ENCODE measurements around the gene SKOR1.

Gene SKOR1

GRCh38 chr15:67824976-67825880 lies at the start of gene SKOR1:
TSS of gene SKOR1 (plus strand) at chr15:67825509. CDS start at chr15:67825603, 94 bp downstream.
- no peak for FAIRE-seq

DNA sequence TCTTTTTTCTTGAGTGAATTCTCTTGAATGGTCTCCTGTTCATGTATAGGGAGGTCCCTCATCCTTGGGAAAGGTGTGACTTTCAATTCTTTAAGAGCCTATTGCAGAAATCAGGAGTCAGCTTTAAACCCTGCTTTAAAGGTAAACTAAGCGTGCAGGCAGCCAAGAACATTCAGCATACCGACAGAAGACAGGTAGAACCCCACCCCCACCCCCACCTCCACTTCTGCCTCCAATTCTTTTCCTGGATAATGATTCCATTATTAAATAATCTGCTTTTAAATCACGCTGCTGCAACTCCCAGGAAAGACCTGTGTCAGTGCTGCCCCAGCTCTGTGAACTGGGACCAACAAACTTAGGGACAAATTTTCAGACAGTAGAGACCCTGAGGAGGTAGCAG lies 49.3 kb upstream of the SKOR1 start:
- no peak for FAIRE-seq

DNA sequence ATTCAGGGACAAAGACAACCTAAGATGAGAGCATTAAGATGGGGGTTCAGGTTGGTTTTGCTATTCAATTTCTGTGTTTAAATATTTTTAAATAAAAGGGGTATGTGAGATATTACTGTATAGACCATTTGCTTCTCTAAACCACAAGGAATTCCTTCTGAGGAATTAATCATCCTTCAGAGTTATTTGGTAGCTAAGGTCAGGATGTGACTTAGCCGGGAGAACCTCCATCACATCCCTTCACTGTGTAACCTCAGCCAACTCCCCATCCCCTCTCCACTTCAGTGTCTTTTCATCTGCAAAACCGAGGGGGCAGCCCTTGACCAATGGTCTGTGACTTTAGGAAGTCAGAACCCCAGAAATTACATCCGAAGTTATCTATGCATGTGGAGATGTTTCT lies 48.7 kb upstream of the SKOR1 start:
- no peak for FAIRE-seq

GRCh38 chr15:67777071-67777470 lies 48.2 kb upstream of the SKOR1 start:
- FAIRE-seq = no peak

DNA sequence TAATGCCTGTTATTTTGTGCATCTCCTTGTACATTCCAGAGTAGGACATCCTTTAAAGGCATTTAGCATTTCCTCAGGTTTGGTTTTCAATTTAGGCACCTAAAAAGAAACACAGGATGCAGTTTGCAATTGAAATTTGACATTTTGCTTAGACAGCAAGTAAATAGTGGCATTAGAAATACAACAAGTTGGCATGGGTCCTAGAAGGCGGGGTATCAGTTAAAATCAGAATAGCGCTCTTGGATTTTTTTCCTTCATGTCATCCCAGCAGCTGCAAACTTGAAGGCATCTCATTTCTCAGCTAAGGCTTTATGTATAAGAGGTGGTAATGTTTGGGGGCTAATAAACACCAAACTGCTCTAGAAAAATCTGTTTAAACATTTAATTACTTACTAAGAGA lies 47.5 kb upstream of the SKOR1 start:
- no peak for FAIRE-seq

DNA sequence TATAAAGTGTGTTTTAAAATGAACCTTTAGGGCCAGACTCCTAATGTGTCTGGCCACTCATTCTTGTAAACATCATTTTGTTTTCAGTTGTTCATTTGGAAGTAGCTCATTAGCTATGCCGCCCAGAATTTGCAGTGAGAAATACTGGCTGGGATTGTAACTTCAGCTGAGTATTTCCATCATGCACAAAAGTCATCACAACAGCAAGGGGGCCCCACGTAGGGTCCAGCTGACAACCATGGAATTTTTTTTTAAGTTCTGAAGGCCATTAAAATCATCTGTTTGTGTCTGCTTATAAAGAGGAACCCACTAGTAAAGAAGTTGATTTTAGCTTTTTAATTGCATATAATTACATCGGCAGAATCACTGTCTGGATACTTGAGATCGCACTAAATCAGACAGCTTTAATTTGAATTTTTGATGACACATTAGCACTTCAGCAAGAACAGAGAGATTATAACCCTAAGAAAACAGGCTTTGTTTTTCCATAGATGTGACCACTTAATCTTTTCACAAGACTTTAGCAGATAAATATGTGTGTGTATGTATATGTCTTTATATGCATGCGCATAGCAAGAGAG lies 46.3 kb upstream of the SKOR1 start:
- FAIRE-seq = no peak

- FAIRE-seq = no peak
These were observed 45.7 kb upstream of the SKOR1 start for GRCh38 chr15:67779549-67780111.

GRCh38 chr15:67781061-67781460 lies 44.2 kb upstream of the SKOR1 start:
- no peak for FAIRE-seq

- no peak for FAIRE-seq
These were observed 43.2 kb upstream of the SKOR1 start for GRCh38 chr15:67781907-67782690.

DNA sequence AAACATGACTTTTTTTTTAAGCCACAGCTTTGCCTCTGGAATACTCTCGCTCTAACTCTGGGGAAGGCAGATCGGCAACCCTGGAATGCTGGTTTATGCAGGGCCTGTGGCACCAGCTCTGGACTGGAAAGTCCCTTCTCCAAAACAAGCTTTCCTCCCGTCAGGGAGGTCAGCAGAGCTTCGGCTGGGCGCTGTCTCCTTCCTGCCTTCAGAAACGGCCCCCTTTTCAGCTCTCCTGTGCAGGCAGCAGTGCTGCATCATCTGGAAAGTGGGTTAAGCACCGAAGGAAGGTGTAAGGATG lies 42.7 kb upstream of the SKOR1 start:
- no peak for FAIRE-seq

DNA sequence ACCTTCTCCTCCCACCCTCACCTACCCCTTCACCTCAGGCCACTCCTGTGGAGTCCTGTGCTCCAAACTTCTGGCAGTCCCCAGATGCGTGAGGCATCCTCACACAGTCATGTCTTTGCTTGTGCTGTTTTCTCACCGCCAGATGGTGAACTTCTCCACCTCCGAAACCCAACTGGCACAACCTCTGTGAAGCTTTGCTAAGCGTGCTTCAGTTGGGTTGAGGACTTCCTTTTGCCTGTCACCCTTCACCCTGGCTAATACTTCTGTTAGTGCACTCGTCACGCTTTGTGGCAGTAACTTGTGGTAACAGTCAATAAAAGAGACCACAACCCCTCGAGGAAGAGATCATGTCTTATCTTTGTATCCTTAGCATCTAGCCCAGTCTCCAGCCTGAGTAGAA lies 42.0 kb upstream of the SKOR1 start:
- no peak for FAIRE-seq

GRCh38 chr15:67784090-67784781 lies 41.1 kb upstream of the SKOR1 start:
- no peak for FAIRE-seq

DNA sequence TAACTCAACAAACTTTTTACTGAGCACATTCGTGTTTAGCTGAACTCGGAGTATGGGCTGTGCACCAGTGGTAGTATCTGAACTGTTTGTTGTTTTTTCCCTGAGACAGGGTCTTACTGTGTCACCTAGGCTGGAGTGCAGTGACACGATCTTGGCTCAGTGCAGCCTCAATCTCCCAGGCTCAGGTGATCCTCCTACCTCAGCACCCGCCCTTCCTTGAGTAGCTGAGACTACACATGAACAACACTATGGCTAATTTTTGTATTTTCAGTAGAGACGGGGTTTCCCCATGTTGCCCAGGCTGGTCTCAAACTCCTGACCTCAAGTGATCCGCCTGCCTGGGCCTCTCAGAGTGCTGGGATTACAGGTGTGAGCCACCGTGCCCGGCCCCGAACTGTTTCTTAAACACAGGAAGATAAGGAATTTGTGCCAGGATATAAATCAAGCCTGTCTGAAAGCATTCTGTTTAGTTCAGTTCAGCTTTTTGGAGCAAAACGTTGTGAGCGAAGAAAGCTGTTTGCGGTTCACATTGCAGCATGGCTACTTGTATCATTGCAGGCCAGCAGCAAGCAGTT lies 40.4 kb upstream of the SKOR1 start:
- no peak for FAIRE-seq

DNA sequence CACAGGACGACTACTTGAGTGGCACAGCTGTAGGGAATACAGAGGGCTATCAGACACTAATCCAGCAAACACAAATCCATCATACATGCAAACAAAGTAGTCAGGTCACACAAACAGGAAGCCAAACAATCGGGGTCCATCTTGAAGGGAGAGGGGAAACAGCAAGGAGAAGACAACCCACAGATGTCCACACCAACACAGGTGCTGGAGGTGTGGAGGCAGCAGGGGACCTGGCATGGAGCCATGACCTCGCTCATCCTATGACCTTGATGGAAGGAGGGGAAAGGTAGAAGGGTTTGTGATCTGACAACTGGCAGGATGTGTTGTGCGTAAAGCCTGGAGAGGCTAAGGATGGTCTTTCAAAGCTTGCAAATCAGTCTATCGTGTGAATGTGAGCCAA lies 39.9 kb upstream of the SKOR1 start:
- FAIRE-seq = no peak

DNA sequence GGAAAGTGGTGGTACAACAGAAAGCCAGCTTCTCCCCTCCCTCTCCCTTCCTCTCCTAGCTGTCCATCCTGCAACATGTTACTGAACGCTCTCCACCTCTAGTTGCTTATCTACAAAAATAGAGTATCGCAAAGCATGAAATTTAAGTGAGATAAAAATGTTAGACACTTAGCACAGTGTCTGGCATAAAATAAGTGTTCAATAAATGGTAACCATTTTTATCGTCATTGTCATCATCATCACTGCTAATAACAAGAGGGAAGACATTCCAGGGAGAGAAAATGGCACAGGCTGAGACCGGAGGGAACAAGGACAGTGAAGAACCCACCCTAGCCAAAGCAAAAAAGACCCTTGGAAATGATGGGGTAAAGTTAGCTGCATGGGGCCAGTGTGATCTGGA lies 38.7 kb upstream of the SKOR1 start:
- no peak for FAIRE-seq

- no peak for FAIRE-seq
These were observed 36.3 kb upstream of the SKOR1 start for GRCh38 chr15:67788986-67789385.

DNA sequence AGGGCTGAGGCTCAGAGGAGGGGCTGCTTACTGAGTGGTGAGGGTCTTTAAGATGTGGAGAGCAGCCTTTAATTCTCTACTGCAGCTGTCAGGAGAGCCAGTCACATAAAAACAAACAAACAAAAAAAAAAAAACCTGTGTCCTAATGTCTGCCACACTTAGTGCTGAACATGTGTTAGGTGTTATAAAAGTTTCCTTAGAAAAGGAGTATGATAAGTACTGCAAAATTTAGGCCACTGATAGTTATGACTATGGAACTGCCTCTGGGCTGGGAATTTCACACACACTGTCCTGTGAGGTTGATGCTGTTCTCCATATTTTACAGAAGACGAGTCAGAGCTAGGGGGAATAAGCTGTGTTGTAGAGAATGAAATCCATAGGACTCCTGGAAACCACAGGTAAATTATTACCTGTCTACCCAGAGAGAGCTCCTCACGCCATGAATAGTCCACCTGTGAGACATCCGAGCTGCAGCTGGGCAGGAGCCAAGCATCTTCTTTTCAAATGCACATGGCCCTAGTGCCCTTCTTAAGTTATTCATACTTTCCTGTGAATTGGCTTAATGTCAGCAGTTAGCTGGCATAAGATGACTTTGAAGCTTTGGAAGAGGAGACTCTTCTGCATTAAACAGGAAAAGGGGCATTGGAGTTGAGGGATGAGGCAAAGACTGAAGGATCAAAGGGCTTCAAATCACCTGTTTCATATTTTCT lies 34.5 kb upstream of the SKOR1 start:
- no peak for FAIRE-seq

DNA sequence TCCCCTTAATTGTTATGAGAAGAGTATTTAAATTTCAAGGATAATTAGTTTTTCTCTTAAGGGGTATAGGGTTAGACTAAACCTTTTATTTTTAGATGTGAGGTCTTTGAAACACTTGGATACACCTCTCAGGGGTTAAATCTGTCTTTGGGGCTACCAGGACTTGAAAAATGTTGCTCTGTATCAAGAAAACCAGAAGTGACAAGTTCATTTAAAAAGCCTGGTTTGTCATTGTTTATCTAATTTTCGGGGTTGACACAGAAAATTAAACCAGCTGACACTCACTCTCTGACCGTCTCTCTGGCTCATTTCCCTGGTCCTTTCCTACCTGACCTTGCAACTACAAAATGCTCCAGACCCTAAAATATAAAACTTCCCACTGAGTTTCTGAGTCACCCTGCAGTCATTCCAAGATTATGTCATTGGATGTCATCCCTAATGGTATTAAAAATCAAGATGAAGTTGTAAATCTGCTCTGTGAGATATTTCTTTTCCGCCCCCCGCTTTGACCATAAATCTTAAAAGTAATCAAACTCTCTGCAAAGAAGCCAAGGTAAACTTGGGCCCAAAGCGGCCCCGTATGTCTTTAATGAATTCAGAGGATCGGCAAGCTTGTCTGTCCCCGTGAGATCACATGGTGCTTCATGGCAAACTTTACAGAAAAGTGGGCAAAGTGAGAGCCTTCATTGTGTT lies 32.9 kb upstream of the SKOR1 start:
- no peak for FAIRE-seq

DNA sequence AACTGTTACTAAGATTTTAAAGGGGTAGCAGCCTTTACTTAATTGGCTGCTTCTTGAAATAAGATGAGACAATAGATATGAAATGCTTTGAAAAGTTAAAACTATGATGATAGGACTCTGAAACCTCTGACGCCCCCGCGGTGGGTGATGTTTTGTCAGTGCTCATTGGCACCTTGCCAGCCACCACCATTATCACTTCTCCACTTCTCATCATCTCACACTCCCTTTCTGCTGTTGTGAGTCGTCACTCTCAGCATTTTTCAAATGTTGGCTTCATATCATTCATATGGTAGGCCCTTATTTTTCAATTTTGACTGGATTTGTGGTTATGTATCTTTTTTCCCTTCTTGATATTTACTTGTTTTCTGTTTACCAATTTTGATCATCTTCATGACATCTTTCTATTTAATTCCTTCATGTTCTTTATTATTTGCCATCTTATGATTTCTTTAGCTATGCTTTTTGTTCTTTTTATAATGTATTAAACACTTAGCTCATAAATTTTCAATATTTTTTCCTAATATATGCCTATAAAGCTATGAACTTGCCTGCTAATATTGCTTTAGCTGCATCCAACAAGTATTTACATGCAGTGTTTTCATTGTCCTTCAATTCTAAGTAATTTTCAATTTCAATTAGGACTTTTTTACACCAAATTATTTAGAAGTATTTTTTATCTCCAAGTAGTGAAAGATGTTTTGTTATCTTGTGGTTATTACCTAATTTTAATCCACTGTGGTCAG lies 30.3 kb upstream of the SKOR1 start:
- no peak for FAIRE-seq

Measured in islet of Langerhans (tissue), 1 donor.